H9 (cell line): ENCODE measurements around the gene FN1. TPM values are rescaled to one million over a fixed set of nuclear protein-coding genes. Genes with fewer than 3 reads are reported as not detected.

Experiments
- DNase-seq: peaks from one replicate; pipeline ENCODE4 v3.0.0-alpha.2; 2017
- H2AFZ ChIP-seq: one replicate; pipeline ENCODE4 v1.6.1; 2013; ENCODE audit warnings: mild to moderate bottlenecking, low read length, control low read depth, moderate library complexity
- H2AK5ac ChIP-seq: 2 replicates; pipeline ENCODE4 v1.6.1; 2013; ENCODE audit warnings: low read length, control low read depth, mixed read lengths; ENCODE audit not compliant: insufficient read length
- H2BK120ac ChIP-seq: one replicate; pipeline ENCODE4 v1.6.1; 2013; ENCODE audit warnings: low read depth, mild to moderate bottlenecking, low read length, control low read depth, inconsistent platforms; ENCODE audit not compliant: poor library complexity, severe bottlenecking
- H2BK12ac ChIP-seq: 2 replicates; pipeline ENCODE4 v1.6.1; 2013; ENCODE audit warnings: low read length, control low read depth, mixed read lengths, low read depth; ENCODE audit not compliant: insufficient read length
- H2BK15ac ChIP-seq: 2 replicates; pipeline ENCODE4 v1.6.1; 2013; ENCODE audit warnings: low read depth, low read length, control low read depth
- H2BK20ac ChIP-seq: one replicate; pipeline ENCODE4 v1.6.1; 2013; ENCODE audit warnings: low read depth, mild to moderate bottlenecking, low read length, control low read depth, inconsistent platforms; ENCODE audit not compliant: poor library complexity, severe bottlenecking
- H2BK5ac ChIP-seq: 2 replicates; pipeline ENCODE4 v1.6.1; 2013; ENCODE audit warnings: low read length, control low read depth, mixed read lengths; ENCODE audit not compliant: insufficient read length
- H3K14ac ChIP-seq: 2 replicates; pipeline ENCODE4 v1.6.1; 2013; ENCODE audit warnings: low read length, control low read depth; ENCODE audit not compliant: insufficient read depth
- H3K18ac ChIP-seq: 2 replicates; pipeline ENCODE4 v1.6.1; 2013; ENCODE audit warnings: low read depth, mild to moderate bottlenecking, mixed read lengths, low read length, control low read depth; ENCODE audit not compliant: insufficient read length
- H3K23ac ChIP-seq: 2 replicates; pipeline ENCODE4 v1.6.1; 2013; ENCODE audit warnings: low read length, control low read depth, mixed read lengths, low read depth; ENCODE audit not compliant: insufficient read length
- H3K23me2 ChIP-seq: 2 replicates; pipeline ENCODE4 v1.6.1; 2013; ENCODE audit warnings: low read depth, mild to moderate bottlenecking, mixed read lengths, low read length, control low read depth; ENCODE audit not compliant: insufficient read length, poor library complexity, severe bottlenecking
- H3K27ac ChIP-seq: 2 replicates; pipeline ENCODE4 v1.5.1; 2013; ENCODE audit warnings: low read length, control low read depth, mixed read lengths, low read depth; ENCODE audit not compliant: insufficient read length
- H3K27me3 ChIP-seq: 2 replicates; pipeline ENCODE4 v1.6.1; 2013; ENCODE audit warnings: low read length, control low read depth, inconsistent platforms; ENCODE audit not compliant: insufficient read depth
- H3K4ac ChIP-seq: 2 replicates; pipeline ENCODE4 v1.6.1; 2013; ENCODE audit warnings: low read depth, mild to moderate bottlenecking, control low read depth, inconsistent platforms, low read length, moderate library complexity
- H3K4me1 ChIP-seq: 2 replicates; pipeline ENCODE4 v1.6.1; 2013; ENCODE audit warnings: low read length, control low read depth, inconsistent platforms; ENCODE audit not compliant: insufficient read depth
- H3K4me2 ChIP-seq: 2 replicates; pipeline ENCODE4 v1.6.1; 2013; ENCODE audit warnings: low read length, control low read depth, mixed read lengths; ENCODE audit not compliant: insufficient read length, insufficient read depth
- H3K56ac ChIP-seq: 2 replicates; pipeline ENCODE4 v1.6.1; 2013; ENCODE audit warnings: low read depth, mild to moderate bottlenecking, mixed read lengths, low read length, control low read depth; ENCODE audit not compliant: insufficient read length
- H3K79me1 ChIP-seq: 2 replicates; pipeline ENCODE4 v1.6.1; 2013; ENCODE audit warnings: low read depth, mild to moderate bottlenecking, moderate library complexity, low read length, control low read depth, inconsistent platforms; ENCODE audit not compliant: insufficient read depth, poor library complexity, severe bottlenecking
- H3K79me2 ChIP-seq: 2 replicates; pipeline ENCODE4 v1.6.1; 2013; ENCODE audit warnings: low read length, control low read depth, inconsistent platforms; ENCODE audit not compliant: insufficient read depth
- H3K9ac ChIP-seq: 2 replicates; pipeline ENCODE4 v1.6.1; 2013; ENCODE audit warnings: low read length, control low read depth, mixed read lengths; ENCODE audit not compliant: insufficient read length; ENCODE audit errors: extremely low read depth
- H3K9me3 ChIP-seq: one replicate; pipeline ENCODE4 v1.6.1; 2013; ENCODE audit warnings: low read depth, low read length, inconsistent platforms; ENCODE audit not compliant: control insufficient read depth
- H3T11ph ChIP-seq: one replicate; pipeline ENCODE4 v1.6.1; 2013; ENCODE audit warnings: mild to moderate bottlenecking, low read length, control low read depth, inconsistent platforms
- H4K20me1 ChIP-seq: one replicate; pipeline ENCODE4 v1.6.1; 2013; ENCODE audit not compliant: control insufficient read depth, insufficient read length, insufficient read depth
- H4K5ac ChIP-seq: 2 replicates; pipeline ENCODE4 v1.6.1; 2013; ENCODE audit warnings: low read depth, mild to moderate bottlenecking, mixed read lengths, low read length, control low read depth; ENCODE audit not compliant: insufficient read length
- H4K8ac ChIP-seq: replicated peaks from 2 replicates; pipeline ENCODE4 v1.6.1; 2013; ENCODE audit warnings: low read length, control low read depth, mixed read lengths, low read depth; ENCODE audit not compliant: insufficient read length
- H4K91ac ChIP-seq: 2 replicates; pipeline ENCODE4 v1.6.1; 2013; ENCODE audit warnings: low read depth, mild to moderate bottlenecking, moderate library complexity, mixed read lengths, low read length, control low read depth; ENCODE audit not compliant: insufficient read length
- H3K27ac Mint-ChIP-seq, 3 experiments: 2 replicates in 2 of 3; 3 replicates in 1 of 3; pipeline ENCODE4 v1.8.0; 2020 to 2021; ENCODE audit warnings: mixed read lengths in 3 of 3, mild to moderate bottlenecking in 1 of 3, moderate library complexity in 1 of 3
- H3K27me3 Mint-ChIP-seq: 2 replicates; pipeline ENCODE4 v1.8.0; 2021; ENCODE audit warnings: low read depth, mild to moderate bottlenecking, moderate library complexity, mixed read lengths
- H3K36me3 Mint-ChIP-seq, 3 experiments: 2 replicates in 2 of 3; 3 replicates in 1 of 3; pipeline ENCODE4 v1.8.0; 2020 to 2021; ENCODE audit warnings: low read depth in 3 of 3, mixed read lengths in 3 of 3; ENCODE audit not compliant: insufficient read depth in 1 of 3
- H3K4me1 Mint-ChIP-seq, 2 experiments: 2 replicates each; pipeline ENCODE4 v1.8.0; 2020; ENCODE audit warnings: mixed read lengths in 2 of 2
- H3K4me3 Mint-ChIP-seq, 2 experiments: 2 replicates in 1 of 2; 3 replicates in 1 of 2; pipeline ENCODE4 v1.8.0; 2020 to 2021; ENCODE audit warnings: mild to moderate bottlenecking in 2 of 2, mixed read lengths in 2 of 2, moderate library complexity in 1 of 2
- H3K9me3 Mint-ChIP-seq, 2 experiments: 2 replicates in 1 of 2; 3 replicates in 1 of 2; pipeline ENCODE4 v1.8.0; 2020; ENCODE audit warnings: mild to moderate bottlenecking in 2 of 2, mixed read lengths in 2 of 2, moderate library complexity in 1 of 2
- CTCF ChIP-seq: fragments of 200-600 bp; sonication (generic); conservative IDR thresholded peaks from 3 replicates; pipeline ENCODE4 v1.8.0; 2021; ENCODE audit warnings: antibody characterized with exemption, mild to moderate bottlenecking
- WGBS: extraction: QIAGEN DNeasy Blood & Tissue Kit; methylation state at CpG from one replicate; pipeline ENCODE4 v1.1.7; 2013; ENCODE audit warnings: missing lambda C conversion rate, low lambda C conversion rate, mixed read lengths; ENCODE audit not compliant: insufficient read length; ENCODE audit errors: extremely low coverage; 5-methylcytosine and 5-hydroxymethylcytosine counted together
- total RNA-seq: library from RNA; stranded (reverse); gene quantifications from 2 replicates; pipeline ENCODE4 v1.2.1, GENCODE V29; 2021

Gene FN1
- total RNA-seq, 1 experiment from 2014 or later, result 56.0 TPM

GRCh38 chr2:215394102-215394805 lies 41.6 kb downstream of the FN1 start:
- Histone ChIP-seq H3T11ph (no peak overlapping the region), H3K23ac (no peak overlapping the region), H2BK120ac (no peak overlapping the region), H3K79me1 (no peaks in the 10 kb centered on the region), H2BK15ac (no peak overlapping the region), H4K20me1 (no peaks in the 10 kb centered on the region), H3K14ac (no peak overlapping the region), H3K9me3 (no peaks in the 10 kb centered on the region), H2AFZ (no peak overlapping the region), H3K4me2 (no peak overlapping the region), H4K5ac (no peak overlapping the region), H2BK20ac (no peak overlapping the region), H3K56ac (no peak overlapping the region), H3K4ac (no peak overlapping the region), H3K18ac (no peak overlapping the region), H2AK5ac (no peak overlapping the region), H3K4me1 (no peaks in the 10 kb centered on the region; the same call in 1 of the 2 replicates), H3K23me2 (no peaks in the 10 kb centered on the region), H3K27ac (no peak overlapping the region), H3K9ac (no peak overlapping the region), H4K91ac (no peak overlapping the region), H3K27me3 (no peaks in the 10 kb centered on the region), H2BK12ac (no peak overlapping the region), H4K8ac (no peak overlapping the region), H2BK5ac (no peak overlapping the region), H3K79me2 (no peaks in the 10 kb centered on the region)
- DNase-seq, result no peak
- H3K27me3 Mint-ChIP-seq, result no peaks in the 10 kb centered on the region
- peaks cover 10 to 31% (median 18%) of the 10 kb centered on the region in 3 experiments for H3K36me3 Mint-ChIP-seq
- no peak for TF ChIP-seq CTCF
- no peak overlapping the region for H3K27ac Mint-ChIP-seq
- no peak overlapping the region for H3K4me3 Mint-ChIP-seq
- peaks cover 20 to 32% of the 10 kb centered on the region in 2 experiments for H3K4me1 Mint-ChIP-seq
- no CpG with 5 or more reads among the region's 7 CpGs for WGBS
- peaks cover 0 to 3% of the 10 kb centered on the region in 2 experiments; a peak in 1 of 5 replicates for H3K9me3 Mint-ChIP-seq
